Ascending aorta (tissue), 2 donors: ENCODE measurements around the gene ASB15. TPM values are rescaled to one million over a fixed set of nuclear protein-coding genes. Genes with fewer than 3 reads are reported as not detected.

ENCODE experiments used
- DNase-seq, 2 donors: peaks; one replicate each; pipeline ENCODE4 v3.0.0-alpha.2; 2019; ENCODE audit warnings: low spot score in 2 of 2
- H3K27ac ChIP-seq, 2 donors: fragments of 200-600 bp; sonication (generic); one replicate each; pipeline ENCODE4 v1.5.1; 2016 to 2017; ENCODE audit warnings: mild to moderate bottlenecking in 1 of 2
- H3K27me3 ChIP-seq: fragments of 200-600 bp; sonication (generic); one replicate; pipeline ENCODE4 v1.5.1; 2017
- H3K36me3 ChIP-seq, 2 donors: fragments of 200-600 bp; sonication (generic); one replicate each; pipeline ENCODE4 v1.5.1; 2016
- H3K4me1 ChIP-seq, 2 donors: fragments of 200-600 bp; sonication (generic); one replicate each; pipeline ENCODE4 v1.5.1; 2016 to 2017; ENCODE audit warnings: mild to moderate bottlenecking in 1 of 2
- H3K4me3 ChIP-seq, 2 donors: fragments of 200-600 bp; sonication (generic); one replicate each; pipeline ENCODE4 v1.5.1; 2016 to 2017; ENCODE audit warnings: mild to moderate bottlenecking in 1 of 2
- H3K9me3 ChIP-seq, 2 donors: fragments of 200-600 bp; sonication (generic); one replicate each; pipeline ENCODE4 v1.5.1; 2016
- CTCF ChIP-seq, 3 experiments: fragments of 200-600 bp in 2 of 3; fragments of 450-650 bp in 1 of 3; sonication (generic) in 2 of 3; IDR thresholded peaks; one replicate each; pipeline ENCODE4 v1.5.1; 2016 to 2019; ENCODE audit warnings: antibody characterized with exemption in 3 of 3, mild to moderate bottlenecking in 1 of 3, moderate library complexity in 1 of 3
- intact Hi-C: fragments of 100-400 bp; cut with DNase I; formaldehyde crosslinking; loops from one replicate; pipeline ENCODE4 v1.15.1; 2023
- total RNA-seq: library from RNA; depleted of rRNA; stranded (reverse); fragments of >200 nt; gene quantifications from one replicate; pipeline ENCODE4 v1.1.0, GENCODE V29; 2016

Gene ASB15
- total RNA-seq, 1 donor from 2014 or later, result not detected

- H3K27ac ChIP-seq, result no peak overlapping the region
- no peaks in the 10 kb centered on the region for H3K9me3 ChIP-seq
- DNase-seq, result no peak
- H3K4me3 ChIP-seq, result no peak overlapping the region
- no peak for TF ChIP-seq CTCF (IDR thresholded peaks at IDR 0.05)
- no peaks in the 10 kb centered on the region for H3K4me1 ChIP-seq
- H3K27me3 ChIP-seq, result no peaks in the 10 kb centered on the region
- intact Hi-C loops, result no loop called here
- H3K36me3 ChIP-seq, result no peaks in the 10 kb centered on the region
Measured at GRCh38 chr7:123637203-123637602, 35.6 kb downstream of the ASB15 start.

- no peak for DNase-seq
- no peaks in the 10 kb centered on the region for H3K27me3 ChIP-seq
- intact Hi-C loops, result no loop called here
- no peaks in the 10 kb centered on the region for H3K4me1 ChIP-seq
- H3K4me3 ChIP-seq, result no peak overlapping the region
- H3K36me3 ChIP-seq, result no peaks in the 10 kb centered on the region
- no peak overlapping the region for H3K27ac ChIP-seq
- H3K9me3 ChIP-seq, result no peaks in the 10 kb centered on the region
- TF ChIP-seq CTCF (IDR thresholded peaks at IDR 0.05), result no peak
Measured at GRCh38 chr7:123637878-123638277, 36.3 kb downstream of the ASB15 start.

- H3K27ac ChIP-seq, result no peak overlapping the region
- intact Hi-C loops, result no loop called here
- H3K4me3 ChIP-seq, result no peak overlapping the region
- TF ChIP-seq CTCF (IDR thresholded peaks at IDR 0.05), result no peak
- DNase-seq, result no peak
- no peaks in the 10 kb centered on the region for H3K27me3 ChIP-seq
- no peaks in the 10 kb centered on the region for H3K4me1 ChIP-seq
- H3K36me3 ChIP-seq, result no peaks in the 10 kb centered on the region
- no peaks in the 10 kb centered on the region for H3K9me3 ChIP-seq
Measured at GRCh38 chr7:123639631-123640030, 38.0 kb downstream of the ASB15 start.

- no peaks in the 10 kb centered on the region for H3K9me3 ChIP-seq
- peaks cover 0 to 4% of the 10 kb centered on the region in 2 donors for H3K4me1 ChIP-seq
- H3K27ac ChIP-seq, result no peak overlapping the region
- no peak for DNase-seq
- no peaks in the 10 kb centered on the region for H3K27me3 ChIP-seq
- intact Hi-C loops, result no loop called here
- H3K36me3 ChIP-seq, result no peaks in the 10 kb centered on the region
- no peak overlapping the region for H3K4me3 ChIP-seq
- no peak for TF ChIP-seq CTCF (IDR thresholded peaks at IDR 0.05)
Measured at GRCh38 chr7:123640583-123640982, 39.0 kb downstream of the ASB15 start.

- Histone ChIP-seq H3K27me3 (no peaks in the 10 kb centered on the region), H3K36me3 (no peaks in the 10 kb centered on the region), H3K9me3 (no peaks in the 10 kb centered on the region), H3K27ac (no peak overlapping the region), H3K4me1 (peaks cover 0 to 7% of the 10 kb centered on the region in 2 donors), H3K4me3 (no peak overlapping the region)
- DNase-seq, result no peak
- intact Hi-C loops, result no loop called here
- no peak for TF ChIP-seq CTCF (IDR thresholded peaks at IDR 0.05)
Measured at GRCh38 chr7:123641901-123642300, 40.3 kb downstream of the ASB15 start.
